ENCODE results near the gene EPN1. TPM values are rescaled to one million over a fixed set of nuclear protein-coding genes. Genes with fewer than 3 reads are reported as not detected.

Gene EPN1
- total and polyA plus RNA-seq, 2 donors from 2014 or later: 138 to 145 TPM

- Histone ChIP-seq H3K27ac (ENCODE audit: low read depth in 2 of 2, low read length in 2 of 2) (no peak overlapping the region), H3K4me3 (ENCODE audit: low read length in 3 of 3) (no peak overlapping the region), H3K36me3 (ENCODE audit: control insufficient read depth in 2 of 3, insufficient read depth in 3 of 3, low read length in 3 of 3) (no peaks in the 10 kb centered on the region), H3K4me1 (ENCODE audit: control insufficient read depth in 2 of 3, insufficient read depth in 2 of 3, low read depth in 1 of 3, low read length in 3 of 3) (peaks cover under 1 to 24% (median 2%) of the 10 kb centered on the region in 3 donors), H3K9me3 (ENCODE audit: control insufficient read depth in 2 of 3, insufficient read depth in 1 of 3, low read length in 3 of 3) (no peaks in the 10 kb centered on the region), H3K27me3 (ENCODE audit: control insufficient read depth, insufficient read depth, low read length) (no peaks in the 10 kb centered on the region), H3K9ac (ENCODE audit: low read length in 3 of 3) (no peak overlapping the region)
- no peak for FAIRE-seq
- no peak for TF ChIP-seq CTCF (IDR thresholded peaks at IDR 0.05; ENCODE audit: borderline replicate concordance, extremely low read depth, insufficient read depth)
- peak in 1 of 5 donors; percentile 77 for DNase-seq
- intact Hi-C loops (cut with DNase I): no loop called here
Observed at GRCh38 chr19:55651236-55651635, 23.8 kb upstream of the EPN1 start.

GRCh38 chr19:55652311-55653128 is 22.5 kb upstream of the EPN1 start:
- no peak overlapping the region for H3K27ac ChIP-seq (ENCODE audit: low read depth in 2 of 2, low read length in 2 of 2)
- no peak for TF ChIP-seq CTCF (IDR thresholded peaks at IDR 0.05; ENCODE audit: borderline replicate concordance, extremely low read depth, insufficient read depth)
- FAIRE-seq (no peak), DNase-seq (peak in 2 of 5 donors; percentile 85 to 90)
- H3K4me1 ChIP-seq (ENCODE audit: control insufficient read depth in 2 of 3, insufficient read depth in 2 of 3, low read depth in 1 of 3, low read length in 3 of 3): peaks cover 8 to 30% (median 10%) of the 10 kb centered on the region in 3 donors
- H3K27me3 ChIP-seq (ENCODE audit: control insufficient read depth, insufficient read depth, low read length): no peaks in the 10 kb centered on the region
- H3K9me3 ChIP-seq (ENCODE audit: control insufficient read depth in 2 of 3, insufficient read depth in 1 of 3, low read length in 3 of 3): no peaks in the 10 kb centered on the region
- H3K9ac ChIP-seq (ENCODE audit: low read length in 3 of 3): no peak overlapping the region
- intact Hi-C loops (cut with DNase I): no loop called here
- H3K36me3 ChIP-seq (ENCODE audit: control insufficient read depth in 2 of 3, insufficient read depth in 3 of 3, low read length in 3 of 3): no peaks in the 10 kb centered on the region
- no peak overlapping the region for H3K4me3 ChIP-seq (ENCODE audit: low read length in 3 of 3)

- H3K4me3 ChIP-seq (ENCODE audit: low read length in 3 of 3): peak overlapping the region; percentile 95 to 97 (median 96)
- peak; percentile 100 for TF ChIP-seq CTCF (IDR thresholded peaks at IDR 0.05; ENCODE audit: borderline replicate concordance, extremely low read depth, insufficient read depth)
- FAIRE-seq (peak; percentile 73), DNase-seq (peak; percentile 99 to 100 (median 100))
- intact Hi-C loops (cut with DNase I): no loop called here
- H3K9ac ChIP-seq (ENCODE audit: low read length in 3 of 3): peak overlapping the region; percentile 83 to 96 (median 84)
- peak overlapping the region; percentile 99 for H3K27ac ChIP-seq (ENCODE audit: low read depth in 2 of 2, low read length in 2 of 2)
- no peaks in the 10 kb centered on the region for H3K36me3 ChIP-seq (ENCODE audit: control insufficient read depth in 2 of 3, insufficient read depth in 3 of 3, low read length in 3 of 3)
- no peaks in the 10 kb centered on the region for H3K9me3 ChIP-seq (ENCODE audit: control insufficient read depth in 2 of 3, insufficient read depth in 1 of 3, low read length in 3 of 3)
- H3K27me3 ChIP-seq (ENCODE audit: control insufficient read depth, insufficient read depth, low read length): no peaks in the 10 kb centered on the region
- peaks cover 8 to 37% (median 10%) of the 10 kb centered on the region in 3 donors for H3K4me1 ChIP-seq (ENCODE audit: control insufficient read depth in 2 of 3, insufficient read depth in 2 of 3, low read depth in 1 of 3, low read length in 3 of 3)
Observed at GRCh38 chr19:55653651-55654322, 21.2 kb upstream of the EPN1 start.
